ENCODE data around the gene DHX35. TPM values are rescaled to one million over a fixed set of nuclear protein-coding genes. Genes with fewer than 3 reads are reported as not detected.

DHX35 gene
- total and polyA plus RNA-seq, 2 of the 8 experiments (the other 6 are each of a cell fraction or from before 2014, with no cell fraction given): 21.9 to 27.7 TPM

DNA sequence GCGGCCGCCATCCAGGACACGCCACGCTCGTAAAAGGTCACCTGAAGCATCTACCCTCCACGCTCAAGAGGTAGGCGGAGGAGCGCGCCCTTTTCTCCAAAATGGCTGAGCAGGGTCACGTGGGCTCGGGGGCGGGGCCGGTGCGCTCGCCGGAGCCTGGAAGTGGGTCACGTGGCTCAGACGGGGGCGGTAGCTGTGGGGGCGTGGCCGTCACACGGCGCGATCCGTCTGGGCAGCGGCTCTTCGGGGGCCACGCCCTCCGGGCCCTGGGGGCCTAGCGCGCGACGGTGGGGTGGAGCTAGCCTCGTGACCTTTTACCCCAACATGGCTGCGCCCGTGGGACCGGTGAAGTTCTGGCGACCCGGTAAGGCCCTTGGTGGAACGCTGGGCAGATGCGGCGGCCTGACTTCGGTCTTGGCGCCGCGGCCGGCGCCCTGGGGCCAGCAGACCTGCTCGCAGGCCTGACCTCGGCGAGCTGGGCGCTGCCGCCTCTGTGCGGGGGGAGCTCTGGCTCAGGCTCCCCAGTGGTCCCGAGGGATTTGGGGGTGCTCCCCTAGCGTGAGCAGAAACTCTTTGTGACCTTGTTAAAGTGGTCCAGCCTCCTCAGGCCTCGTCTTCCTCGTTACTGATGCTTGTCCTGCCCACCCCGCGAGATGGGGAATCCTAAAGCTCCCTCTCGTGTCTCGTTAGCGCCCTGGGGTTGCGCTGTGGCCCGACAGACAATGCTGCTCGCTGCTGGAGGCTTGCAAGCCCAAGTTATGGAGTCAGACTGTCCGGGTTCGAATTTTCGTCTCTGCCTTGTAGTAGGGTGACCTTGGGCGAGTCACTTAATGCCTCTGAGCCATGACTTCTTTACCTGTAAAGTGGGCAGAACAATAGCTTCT, at the start of gene DHX35 (continued):
- TF ChIP-seq BCL11A (IDR thresholded peaks at IDR 0.05; ENCODE audit: low read depth in 2 of 2, low read length in 2 of 2) (no peak), TAF7 (optimal IDR thresholded peaks at IDR 0.05; ENCODE audit: borderline replicate concordance, low read depth, low read length) (peak; percentile 74), HDAC2 (IDR thresholded peaks at IDR 0.05; ENCODE audit: borderline replicate concordance in 1 of 2, low read depth in 2 of 2, low read length in 2 of 2) (0 out of 4 replicates have a peak, but pooled peaks of 1 of the 2 experiments have one; percentile 85), TCF12 (IDR thresholded peaks at IDR 0.05; ENCODE audit: low read depth, low read length) (no peak), SP1 (IDR thresholded peaks at IDR 0.05; ENCODE audit: low read depth, low read length) (peak; percentile 59; the same call in 1 of the 2 replicates)
- TF ChIP-seq, protein P1, sequence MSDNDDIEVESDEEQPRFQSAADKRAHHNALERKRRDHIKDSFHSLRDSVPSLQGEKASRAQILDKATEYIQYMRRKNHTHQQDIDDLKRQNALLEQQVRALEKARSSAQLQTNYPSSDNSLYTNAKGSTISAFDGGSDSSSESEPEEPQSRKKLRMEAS (IDR thresholded peaks at IDR 0.05): peak; percentile 94
